ENCODE results near the gene CDK8.

DNA sequence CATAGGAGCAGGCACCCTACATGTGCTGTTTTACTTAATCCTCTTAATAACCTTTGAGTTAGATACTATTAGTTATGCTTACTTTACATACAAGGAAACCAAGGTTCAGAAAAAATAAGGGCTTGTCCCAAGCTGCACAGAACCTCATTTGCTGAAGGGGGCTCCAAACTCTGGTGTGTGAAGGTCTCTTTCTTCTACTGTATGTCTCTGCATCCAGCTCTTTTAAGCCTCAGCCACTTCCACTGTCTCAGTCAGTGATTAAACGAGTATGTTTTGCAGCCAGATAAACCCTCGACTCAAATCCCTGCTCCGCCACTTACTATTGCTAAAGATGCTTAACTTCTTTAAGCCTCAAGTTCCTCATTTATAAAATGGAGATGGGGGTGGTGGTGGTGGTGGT lies 191.2 kb downstream of the CDK8 start:
- TF ChIP-seq, protein P1, sequence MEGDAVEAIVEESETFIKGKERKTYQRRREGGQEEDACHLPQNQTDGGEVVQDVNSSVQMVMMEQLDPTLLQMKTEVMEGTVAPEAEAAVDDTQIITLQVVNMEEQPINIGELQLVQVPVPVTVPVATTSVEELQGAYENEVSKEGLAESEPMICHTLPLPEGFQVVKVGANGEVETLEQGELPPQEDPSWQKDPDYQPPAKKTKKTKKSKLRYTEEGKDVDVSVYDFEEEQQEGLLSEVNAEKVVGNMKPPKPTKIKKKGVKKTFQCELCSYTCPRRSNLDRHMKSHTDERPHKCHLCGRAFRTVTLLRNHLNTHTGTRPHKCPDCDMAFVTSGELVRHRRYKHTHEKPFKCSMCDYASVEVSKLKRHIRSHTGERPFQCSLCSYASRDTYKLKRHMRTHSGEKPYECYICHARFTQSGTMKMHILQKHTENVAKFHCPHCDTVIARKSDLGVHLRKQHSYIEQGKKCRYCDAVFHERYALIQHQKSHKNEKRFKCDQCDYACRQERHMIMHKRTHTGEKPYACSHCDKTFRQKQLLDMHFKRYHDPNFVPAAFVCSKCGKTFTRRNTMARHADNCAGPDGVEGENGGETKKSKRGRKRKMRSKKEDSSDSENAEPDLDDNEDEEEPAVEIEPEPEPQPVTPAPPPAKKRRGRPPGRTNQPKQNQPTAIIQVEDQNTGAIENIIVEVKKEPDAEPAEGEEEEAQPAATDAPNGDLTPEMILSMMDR (IDR thresholded peaks at IDR 0.05; ENCODE audit: poor library complexity) = no peak
- TF ChIP-seq EZH2 (IDR thresholded peaks at IDR 0.05; ENCODE audit: borderline replicate concordance) = no peak
